ENCODE data around the gene MSI2.

MSI2 gene

DNA sequence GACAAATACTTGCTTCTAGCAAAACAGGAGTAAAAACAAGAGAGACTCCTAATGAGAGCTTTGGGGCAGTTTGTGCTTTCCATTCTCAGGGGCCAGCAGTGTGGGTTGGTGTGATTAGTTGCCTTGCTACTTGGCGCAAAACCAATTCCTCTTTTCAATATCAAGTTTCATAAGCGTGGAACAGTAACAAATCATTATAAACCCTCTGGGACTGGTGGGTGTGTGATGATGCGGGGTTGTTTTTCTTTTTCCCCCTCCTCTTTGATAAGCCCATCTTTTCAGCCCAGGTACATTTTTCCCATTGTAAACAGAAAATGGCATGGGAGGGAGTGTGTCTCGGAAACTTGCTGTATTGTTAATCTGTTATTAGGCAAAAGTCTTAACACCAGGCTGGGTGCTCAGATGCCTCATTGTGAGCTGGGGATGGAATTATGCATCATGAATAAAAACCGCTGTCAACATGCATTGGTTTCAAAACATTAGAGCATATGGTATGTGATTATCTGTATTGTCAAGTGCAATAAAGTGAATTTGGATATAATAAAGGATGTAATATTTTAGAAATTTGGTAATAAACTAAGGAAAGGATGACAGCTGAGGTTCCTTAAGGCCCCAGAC, 322.4 kb downstream of the MSI2 start:
- no peak for DNase-seq (ENCODE audit: low read depth in 2 of 2)

- DNase-seq (ENCODE audit: low read depth in 2 of 2) = no peak
Measured at GRCh38 chr17:57579245-57579644, 322.9 kb downstream of the MSI2 start.

GRCh38 chr17:57580055-57580739, 323.9 kb downstream of the MSI2 start:
- DNase-seq (ENCODE audit: low read depth in 2 of 2) = no peak

- DNase-seq (ENCODE audit: low read depth in 2 of 2) = no peak
Measured at GRCh38 chr17:57582881-57583756, 326.8 kb downstream of the MSI2 start.

GRCh38 chr17:57584050-57584551, 327.8 kb downstream of the MSI2 start:
- DNase-seq (ENCODE audit: low read depth in 2 of 2) = no peak

- no peak for DNase-seq (ENCODE audit: low read depth in 2 of 2)
Measured at GRCh38 chr17:57585341-57586195, 329.2 kb downstream of the MSI2 start.

DNA sequence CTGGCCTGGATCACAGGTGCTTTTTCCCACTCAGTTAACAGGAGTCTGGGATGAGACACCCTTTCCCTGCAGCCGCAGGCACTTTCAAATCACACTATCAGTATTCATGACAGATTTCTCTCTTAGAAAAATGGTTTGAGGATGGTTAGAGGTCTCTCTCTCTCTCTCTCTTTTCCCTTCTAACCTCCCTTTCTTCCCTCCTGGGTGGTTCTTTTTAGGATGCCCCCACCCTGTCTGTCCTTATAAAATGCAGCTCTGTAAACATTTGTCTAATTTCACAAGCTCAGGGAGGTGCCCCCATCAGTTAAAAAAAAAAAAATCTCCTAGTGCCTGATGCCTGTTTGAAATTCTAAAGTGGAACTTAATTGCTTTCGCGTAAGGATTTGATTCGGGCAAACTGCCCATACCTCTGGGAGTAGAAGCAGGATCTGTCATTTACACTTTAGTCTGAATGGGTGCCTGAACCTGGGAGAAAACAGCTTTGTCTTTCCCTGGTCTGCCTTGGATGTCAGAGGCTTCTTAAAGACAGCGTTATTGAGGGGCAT, 329.9 kb downstream of the MSI2 start:
- no peak for DNase-seq (ENCODE audit: low read depth in 2 of 2)

DNA sequence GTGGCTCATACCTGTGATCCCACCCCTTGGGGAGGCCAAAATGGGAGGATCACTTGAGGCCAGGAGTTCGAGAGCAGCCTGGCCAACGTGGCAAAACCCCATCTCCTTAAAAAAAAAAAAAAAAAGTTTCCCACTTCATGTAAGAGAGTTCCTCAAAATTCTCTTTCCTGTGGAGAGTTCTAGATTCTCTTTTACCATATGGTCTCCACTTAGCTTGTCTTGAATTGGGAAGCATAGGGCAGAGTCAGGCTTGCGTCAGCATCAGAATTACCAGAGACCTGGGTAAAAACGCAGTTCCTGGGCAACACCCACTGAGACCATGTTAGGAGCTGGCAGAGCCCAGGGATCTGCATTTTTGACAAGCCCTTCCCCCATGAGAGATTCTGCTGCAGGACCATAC, 330.4 kb downstream of the MSI2 start:
- no peak for DNase-seq (ENCODE audit: low read depth in 2 of 2)

- DNase-seq (ENCODE audit: low read depth in 2 of 2) = no peak
Measured at GRCh38 chr17:57587193-57587969, 331.1 kb downstream of the MSI2 start.

DNA sequence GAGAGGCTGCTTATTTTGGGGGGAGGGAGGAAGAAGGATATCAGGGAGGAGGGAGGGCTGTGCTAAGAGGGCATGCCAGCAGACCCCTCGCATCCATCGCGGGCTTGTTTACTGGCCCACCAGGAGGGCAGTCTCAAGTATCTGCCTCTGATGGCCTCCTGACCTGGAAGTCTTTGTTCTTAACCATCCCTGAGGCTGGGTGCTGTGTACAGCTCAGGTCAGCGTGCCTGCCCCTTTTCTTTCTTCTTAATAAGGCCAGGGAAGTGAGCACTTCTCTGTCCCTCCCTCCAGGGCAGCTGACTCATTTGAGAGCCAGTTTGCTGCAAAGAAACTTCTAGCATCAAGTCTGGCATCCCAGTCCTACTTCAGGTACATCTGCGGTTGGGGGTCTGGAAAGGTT, 331.8 kb downstream of the MSI2 start:
- DNase-seq (ENCODE audit: low read depth in 2 of 2) = no peak

GRCh38 chr17:57589151-57590034, 333.1 kb downstream of the MSI2 start:
- no peak for DNase-seq (ENCODE audit: low read depth in 2 of 2)

- no peak for DNase-seq (ENCODE audit: low read depth in 2 of 2)
Measured at GRCh38 chr17:57593739-57594462, 337.6 kb downstream of the MSI2 start.

DNA sequence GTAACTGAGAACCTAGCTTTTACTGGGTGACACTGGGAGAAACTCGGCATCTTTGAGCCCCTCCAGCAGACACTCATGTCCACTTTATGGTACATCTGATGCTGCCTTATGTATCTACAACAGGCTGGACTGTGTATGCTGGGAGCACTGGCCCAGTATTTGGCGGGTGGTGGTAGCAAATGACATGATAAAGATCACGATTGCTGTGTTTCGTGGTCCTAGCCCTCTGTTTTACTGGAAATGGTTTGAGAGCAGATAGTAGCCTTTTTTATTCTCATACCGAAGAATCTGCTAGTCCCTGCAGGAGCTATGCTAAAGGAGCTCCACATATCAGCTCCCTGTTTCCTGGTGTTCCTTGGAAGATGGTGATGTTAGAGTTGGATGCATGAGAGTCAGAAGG, 338.4 kb downstream of the MSI2 start:
- no peak for DNase-seq (ENCODE audit: low read depth in 2 of 2)

GRCh38 chr17:57595426-57595825, 339.1 kb downstream of the MSI2 start:
- DNase-seq (ENCODE audit: low read depth in 2 of 2) = no peak

DNA sequence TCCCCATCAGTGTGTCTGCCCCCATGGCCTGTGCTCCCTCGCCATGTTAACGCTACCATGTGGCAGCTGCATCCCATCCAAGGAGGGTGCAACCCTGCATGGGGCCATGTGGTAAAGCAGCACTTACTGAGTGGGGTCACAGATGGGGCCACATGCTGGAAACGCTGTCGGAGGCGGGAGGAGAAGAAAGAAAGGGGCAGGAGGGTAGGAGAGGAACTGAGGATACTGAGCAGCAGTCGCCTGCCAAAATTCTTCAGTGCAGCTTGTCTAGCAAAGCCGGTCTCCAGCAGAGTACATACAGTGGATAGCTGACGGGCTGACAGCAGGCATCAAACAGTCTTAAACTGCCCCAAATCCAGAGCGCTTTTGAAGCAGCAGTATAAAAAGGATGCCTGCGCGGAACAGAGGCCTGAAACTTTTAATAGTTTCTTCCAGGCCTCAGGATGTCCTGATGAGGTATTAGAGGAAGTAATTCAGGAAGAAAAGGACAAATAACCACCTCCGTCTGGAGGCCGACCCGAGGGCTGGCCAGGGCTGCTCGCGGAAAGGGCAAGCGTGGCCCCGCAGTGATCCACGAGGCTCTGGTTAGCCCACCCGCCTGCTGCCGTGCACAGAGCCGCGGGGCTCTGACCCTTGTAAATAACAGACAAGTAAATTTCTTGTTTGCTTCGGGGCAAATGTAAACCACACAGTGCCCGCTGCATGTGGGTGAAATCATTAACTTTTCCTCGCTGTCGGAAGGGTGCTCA, 339.8 kb downstream of the MSI2 start:
- no peak for DNase-seq (ENCODE audit: low read depth in 2 of 2)

- DNase-seq (ENCODE audit: low read depth in 2 of 2) = no peak
Measured at GRCh38 chr17:57597101-57597500, 340.8 kb downstream of the MSI2 start.

DNA sequence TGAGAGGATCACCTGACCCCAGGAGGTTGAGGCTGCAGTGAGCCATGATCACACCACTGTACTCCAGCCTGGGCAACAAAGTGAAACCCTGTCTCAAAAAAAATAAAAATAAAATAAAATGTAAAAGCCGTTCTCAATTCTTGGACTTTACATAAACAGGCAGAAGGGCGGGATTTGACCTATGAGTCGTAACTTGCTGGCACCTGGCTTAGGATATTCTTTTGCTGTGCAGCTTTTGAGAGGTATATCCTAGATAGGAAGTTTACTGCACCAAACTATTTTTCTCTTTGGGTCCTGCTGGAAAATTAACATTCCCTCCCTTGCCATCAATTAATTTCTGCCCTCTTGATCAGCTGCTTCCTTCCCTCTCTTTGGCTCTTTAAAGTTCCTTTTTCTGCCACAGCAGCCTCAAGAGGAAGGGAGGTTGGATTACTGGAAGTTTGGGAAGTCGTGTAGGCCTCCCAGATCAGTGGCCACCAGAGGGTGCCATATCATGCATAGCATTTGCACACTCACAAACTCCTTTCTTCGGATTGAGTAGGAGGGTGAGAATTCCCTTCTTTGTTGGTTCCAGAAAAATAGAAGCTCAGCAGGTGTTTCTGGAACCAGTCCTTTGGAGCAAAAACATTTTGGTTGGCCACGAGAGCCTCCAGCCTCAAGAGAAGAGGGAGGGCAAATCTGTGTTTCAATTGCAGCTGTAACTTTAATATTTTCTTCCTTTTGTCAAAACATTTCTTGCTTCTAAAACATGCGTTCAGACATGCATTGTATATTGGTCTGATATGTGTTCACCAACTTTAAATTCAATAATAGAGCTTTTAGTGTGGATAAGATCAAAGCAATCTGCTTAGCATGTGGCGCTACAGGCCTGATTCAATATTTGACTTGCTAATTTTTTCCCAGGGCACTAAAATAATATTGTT, 341.5 kb downstream of the MSI2 start:
- no peak for DNase-seq (ENCODE audit: low read depth in 2 of 2)

Data from stimulated activated CD4-positive, alpha-beta T cell treated with anti-CD3 and anti-CD28 coated beads, Interleukin-1b, Interleukin-23, amount 100 ng/mL, for 1 hour (primary cell).